ENCODE measurements around the gene SHISA4.

SHISA4 gene

GRCh38 chr1:201882665-201883132 lies 6.0 kb upstream of the SHISA4 start:
- peak; percentile 46 for DNase-seq

- no peak for DNase-seq
Observed at GRCh38 chr1:201883266-201883665, 5.4 kb upstream of the SHISA4 start.

GRCh38 chr1:201883786-201884185 lies 4.9 kb upstream of the SHISA4 start:
- no peak for DNase-seq

GRCh38 chr1:201884425-201884824 lies 4.3 kb upstream of the SHISA4 start:
- DNase-seq: no peak

GRCh38 chr1:201885531-201886075 lies 3.1 kb upstream of the SHISA4 start:
- no peak for DNase-seq

- no peak for DNase-seq
Observed at GRCh38 chr1:201886103-201886885, 2.4 kb upstream of the SHISA4 start.

- DNase-seq: no peak
Observed at GRCh38 chr1:201887116-201887866, 1.4 kb upstream of the SHISA4 start.

GRCh38 chr1:201889090-201889968 lies 631 bp downstream of the SHISA4 start:
- no peak for DNase-seq

- no peak for DNase-seq
Observed at GRCh38 chr1:201890223-201890622, 1.5 kb downstream of the SHISA4 start.

GRCh38 chr1:201890806-201891450 lies 2.2 kb downstream of the SHISA4 start:
- no peak for DNase-seq

GRCh38 chr1:201891451-201892045 lies 2.9 kb downstream of the SHISA4 start:
- no peak for DNase-seq

GRCh38 chr1:201892211-201892610 lies 3.5 kb downstream of the SHISA4 start:
- no peak for DNase-seq

GRCh38 chr1:201893431-201893830 lies 4.7 kb downstream of the SHISA4 start:
- no peak for DNase-seq

GRCh38 chr1:201894343-201895119 lies 5.8 kb downstream of the SHISA4 start:
- DNase-seq: no peak

- no peak for DNase-seq
Observed at GRCh38 chr1:201895120-201895665, 6.5 kb downstream of the SHISA4 start.

GRCh38 chr1:201895913-201896807 lies 7.5 kb downstream of the SHISA4 start:
- peak; percentile 95 for DNase-seq

- DNase-seq: no peak
Observed at GRCh38 chr1:201896951-201897391, 8.3 kb downstream of the SHISA4 start.

GRCh38 chr1:201898240-201898894 lies 9.7 kb downstream of the SHISA4 start:
- no peak for DNase-seq

- DNase-seq: no peak
Observed at GRCh38 chr1:201898992-201899391, 10.3 kb downstream of the SHISA4 start.
